T-helper 17 cell (primary cell): ENCODE data around the gene ZNF200. TPM values are rescaled to one million over a fixed set of nuclear protein-coding genes. Genes with fewer than 3 reads are reported as not detected.
"Not testable (repeated sequence)": the region's sequence is repeated elsewhere in the genome, so short reads cannot be mapped to it uniquely, and the experiment has no call there.

Source experiments
- ATAC-seq: fragments of 150-1000 bp; cut with Tn5 transposase; 2 replicates; pipeline ENCODE4 v1.10.0; 2021; ENCODE audit warnings: mild to moderate bottlenecking, moderate library complexity
- DNase-seq, 3 donors: peaks; one replicate each; pipeline versions ENCODE4 v3.0.0 to v3.0.0-alpha.2; 2020 to 2021
- H3K9me3 ChIP-seq: one replicate; pipeline ENCODE4 v1.7.0; 2013; ENCODE audit warnings: low read length, mild to moderate bottlenecking; ENCODE audit not compliant: control insufficient read depth, poor library complexity, severe bottlenecking
- H3K27ac Mint-ChIP-seq: one replicate; pipeline ENCODE4 v1.8.0; 2022; ENCODE audit warnings: mild to moderate bottlenecking, moderate library complexity, mixed read lengths
- H3K27me3 Mint-ChIP-seq: one replicate; pipeline ENCODE4 v1.8.0; 2022; ENCODE audit warnings: mixed read lengths
- H3K36me3 Mint-ChIP-seq: one replicate; pipeline ENCODE4 v1.8.0; 2022; ENCODE audit warnings: low read depth, mixed read lengths
- H3K4me1 Mint-ChIP-seq: one replicate; pipeline ENCODE4 v1.8.0; 2022; ENCODE audit warnings: mild to moderate bottlenecking, mixed read lengths
- H3K4me3 Mint-ChIP-seq: one replicate; pipeline ENCODE4 v1.8.0; 2022; ENCODE audit warnings: mild to moderate bottlenecking, moderate library complexity, mixed read lengths
- total RNA-seq, 4 donors: library from RNA in 2 of 4; stranded (reverse) in 2 of 4; gene quantifications; one replicate each; pipeline ENCODE4 v1.2.3 and lab custom pipeline; 2022 to 2026

The ZNF200 gene, protein sequence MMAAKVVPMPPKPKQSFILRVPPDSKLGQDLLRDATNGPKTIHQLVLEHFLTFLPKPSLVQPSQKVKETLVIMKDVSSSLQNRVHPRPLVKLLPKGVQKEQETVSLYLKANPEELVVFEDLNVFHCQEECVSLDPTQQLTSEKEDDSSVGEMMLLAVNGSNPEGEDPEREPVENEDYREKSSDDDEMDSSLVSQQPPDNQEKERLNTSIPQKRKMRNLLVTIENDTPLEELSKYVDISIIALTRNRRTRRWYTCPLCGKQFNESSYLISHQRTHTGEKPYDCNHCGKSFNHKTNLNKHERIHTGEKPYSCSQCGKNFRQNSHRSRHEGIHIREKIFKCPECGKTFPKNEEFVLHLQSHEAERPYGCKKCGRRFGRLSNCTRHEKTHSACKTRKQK
- total RNA-seq, result 1 to 10 TPM; 3.2 to 4.8 TPM
- 9.3 to 30.4 reads per million in 2 donors for total RNA-seq (lab: John Stamatoyannopoulos, UW)

DNA sequence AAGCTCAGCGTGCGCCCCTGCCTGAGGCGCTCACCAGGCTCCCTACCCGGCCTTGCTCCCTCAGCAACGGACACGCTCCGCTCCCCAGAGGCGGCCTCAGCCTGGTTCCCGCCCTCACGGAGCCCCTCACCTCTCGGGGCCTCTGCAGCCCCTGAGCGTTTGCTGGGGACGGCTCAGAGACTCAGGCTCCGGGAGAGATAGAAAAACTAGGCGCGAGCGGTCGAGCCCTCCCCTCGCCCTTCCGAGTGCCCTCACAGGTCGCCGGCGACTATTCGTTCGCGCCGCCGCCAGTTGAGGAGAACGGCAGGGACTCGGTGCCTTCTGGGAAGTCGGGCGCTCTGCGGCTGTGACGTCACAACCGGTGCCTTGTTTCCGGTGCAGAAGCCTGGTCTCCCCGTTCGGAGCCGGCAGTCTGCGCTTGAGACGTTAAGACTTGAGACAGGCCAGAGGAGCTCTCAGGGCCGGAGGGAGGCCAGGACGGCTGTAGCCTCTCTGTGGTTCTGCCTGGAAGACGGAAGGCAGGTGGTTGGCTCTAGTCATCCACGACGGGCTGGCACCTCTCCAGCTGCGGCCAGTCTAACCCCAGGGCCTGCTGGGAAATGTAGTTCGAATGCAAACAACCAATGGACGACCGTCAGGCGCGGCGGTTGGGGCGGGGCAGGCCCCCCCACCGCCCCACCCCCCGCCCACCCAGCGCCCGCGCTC lies at the start of gene ZNF200:
ZNF200 (minus strand) TSS at position 302 of the 705 bp plus-strand sequence. CDS start 1,403 bp downstream, outside the sequence.
- Mint-ChIP-seq H3K27ac (peak within 1 kb of the TSS; percentile 94), H3K36me3 (peaks cover 16% of the 10 kb centered on the region), H3K4me3 (peak within 1 kb of the TSS; percentile 94), H3K27me3 (no peaks in the 10 kb centered on the region), H3K4me1 (peaks cover 17% of the 10 kb centered on the region)
- ATAC-seq, result peak; percentile 92
- no peaks in the 10 kb centered on the region for H3K9me3 ChIP-seq
- peak; percentile 81 to 86 (median 82) for DNase-seq

DNA sequence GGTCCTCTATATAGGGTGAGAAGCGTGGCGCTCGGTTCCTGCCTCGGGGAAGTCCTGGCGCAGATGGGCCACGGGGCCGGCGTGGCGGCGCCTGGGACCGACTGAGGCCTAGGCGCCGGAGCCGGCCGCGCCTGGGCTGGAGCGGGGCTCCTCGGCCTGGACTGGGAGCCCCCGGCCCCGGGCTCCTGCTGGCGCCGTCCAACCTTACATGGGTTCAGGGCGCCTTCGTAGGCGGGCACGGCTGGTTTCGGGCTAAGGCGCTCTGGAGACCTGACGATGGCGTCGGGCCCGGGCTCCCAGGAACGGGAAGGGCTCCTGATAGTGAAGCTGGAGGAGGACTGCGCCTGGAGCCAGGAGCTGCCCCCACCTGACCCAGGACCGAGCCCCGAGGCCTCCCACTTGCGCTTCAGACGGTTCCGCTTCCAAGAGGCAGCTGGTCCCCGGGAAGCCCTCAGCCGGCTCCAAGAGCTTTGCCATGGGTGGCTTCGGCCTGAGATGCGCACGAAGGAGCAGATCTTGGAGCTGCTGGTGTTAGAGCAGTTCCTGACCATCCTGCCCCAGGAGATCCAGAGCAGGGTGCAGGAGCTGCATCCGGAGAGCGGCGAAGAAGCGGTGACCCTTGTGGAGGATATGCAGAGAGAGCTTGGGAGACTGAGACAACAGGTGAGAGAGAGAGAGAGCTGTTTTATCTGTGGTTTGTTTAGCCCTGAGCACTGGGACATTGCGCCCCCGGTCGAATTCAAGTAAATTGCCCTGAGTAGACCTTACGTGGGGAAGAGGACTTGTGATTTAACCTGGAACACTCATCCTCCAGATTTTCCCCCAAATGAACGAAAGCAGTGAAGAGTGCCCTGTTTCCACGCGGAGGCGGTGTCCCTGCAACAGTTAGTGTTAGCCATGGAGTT lies 48.8 kb upstream of the ZNF200 start:
- H3K36me3 Mint-ChIP-seq, result peaks cover 3% of the 10 kb centered on the region
- H3K27ac Mint-ChIP-seq, result peak overlapping the region; percentile 95
- peaks cover 23% of the 10 kb centered on the region for H3K4me1 Mint-ChIP-seq
- no peak for DNase-seq
- no peaks in the 10 kb centered on the region for H3K27me3 Mint-ChIP-seq
- peaks cover 7% of the 10 kb centered on the region for H3K9me3 ChIP-seq
- ATAC-seq, result no peak
- peak overlapping the region; percentile 92 for H3K4me3 Mint-ChIP-seq

DNA sequence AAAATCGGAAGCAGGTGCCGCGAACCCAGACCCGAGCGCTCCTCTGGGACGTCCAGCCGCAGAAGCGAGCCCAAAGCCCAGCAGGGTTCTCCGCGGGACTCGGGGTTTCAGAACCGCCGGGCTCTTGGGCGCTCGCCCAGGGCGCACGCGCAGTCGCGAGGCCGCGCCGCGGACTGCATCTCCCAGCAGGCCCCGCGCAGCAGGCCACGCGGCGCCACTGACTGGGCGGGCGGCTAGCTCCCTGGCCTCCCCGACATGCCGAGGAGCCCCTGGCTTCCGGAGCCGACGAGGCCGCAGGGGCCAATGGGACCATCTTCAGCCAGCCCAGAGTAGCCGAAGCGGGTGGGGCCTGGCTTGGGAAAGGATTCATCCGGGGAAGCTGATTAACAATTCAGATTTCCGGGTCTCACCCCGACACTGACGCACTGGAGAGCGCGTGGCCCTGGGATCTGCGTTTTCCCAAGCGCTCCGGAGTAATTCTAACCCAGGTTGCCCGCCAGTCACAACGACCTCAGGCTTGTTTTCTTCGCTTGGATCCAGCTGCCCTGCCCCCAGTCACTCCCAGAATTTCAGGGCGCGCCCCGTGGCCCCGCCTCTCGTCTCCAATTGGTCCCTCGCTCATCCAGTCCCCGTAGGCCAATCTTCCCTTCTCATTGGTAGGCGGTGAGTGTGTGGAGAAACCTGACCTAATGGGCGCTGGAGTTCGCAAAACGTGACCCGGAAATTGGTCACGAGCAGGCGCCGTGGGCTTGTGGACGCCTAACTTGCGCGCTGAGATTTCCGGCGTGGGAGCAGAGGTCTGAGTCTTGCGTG lies 48.0 kb upstream of the ZNF200 start, which contains the start of gene ZNF263:
ZNF263 (plus strand) TSS at position 762 of the 813 bp plus-strand sequence. CDS start 328 bp downstream, outside the sequence.
- ATAC-seq (peak; percentile 91), DNase-seq (peak; percentile 85 to 90 (median 85))
- peak within 1 kb of the TSS; percentile 92 for H3K4me3 Mint-ChIP-seq
- peak within 1 kb of the TSS; percentile 95 for H3K27ac Mint-ChIP-seq
- peaks cover 6% of the 10 kb centered on the region for H3K9me3 ChIP-seq
- peaks cover 23% of the 10 kb centered on the region for H3K4me1 Mint-ChIP-seq
- H3K27me3 Mint-ChIP-seq, result no peaks in the 10 kb centered on the region
- no peaks in the 10 kb centered on the region for H3K36me3 Mint-ChIP-seq

DNA sequence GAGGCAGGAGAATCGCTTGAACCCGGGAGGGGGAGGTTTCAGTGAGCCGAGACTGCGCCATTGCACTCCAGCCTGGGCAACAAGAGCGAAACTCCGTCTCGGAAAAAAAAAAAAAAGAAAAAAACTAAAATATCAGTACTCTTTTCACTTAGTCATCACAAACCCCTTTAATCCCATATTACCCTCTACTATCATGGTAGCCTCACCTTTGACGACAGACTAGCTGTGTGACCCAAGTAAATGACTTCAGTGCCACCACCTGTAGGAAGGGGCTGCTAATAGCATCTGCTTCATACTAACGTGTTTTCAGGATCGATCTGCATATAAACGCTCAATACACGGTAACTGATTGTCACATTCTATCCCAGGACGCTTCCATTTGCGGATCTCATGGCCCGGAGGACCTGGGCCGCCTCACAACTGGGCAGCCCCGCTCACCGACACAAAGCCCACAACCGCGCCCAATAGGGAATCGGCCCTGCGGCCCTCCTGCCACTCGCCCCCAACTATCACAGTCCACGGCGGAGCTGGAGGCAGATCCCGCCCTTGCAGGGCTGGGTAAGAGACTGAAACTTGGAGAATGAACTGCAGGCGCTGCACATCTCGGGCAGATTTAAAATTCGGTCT lies 47.3 kb upstream of the ZNF200 start:
- Mint-ChIP-seq H3K36me3 (no peaks in the 10 kb centered on the region), H3K27ac (peak overlapping the region; percentile 95)

DNA sequence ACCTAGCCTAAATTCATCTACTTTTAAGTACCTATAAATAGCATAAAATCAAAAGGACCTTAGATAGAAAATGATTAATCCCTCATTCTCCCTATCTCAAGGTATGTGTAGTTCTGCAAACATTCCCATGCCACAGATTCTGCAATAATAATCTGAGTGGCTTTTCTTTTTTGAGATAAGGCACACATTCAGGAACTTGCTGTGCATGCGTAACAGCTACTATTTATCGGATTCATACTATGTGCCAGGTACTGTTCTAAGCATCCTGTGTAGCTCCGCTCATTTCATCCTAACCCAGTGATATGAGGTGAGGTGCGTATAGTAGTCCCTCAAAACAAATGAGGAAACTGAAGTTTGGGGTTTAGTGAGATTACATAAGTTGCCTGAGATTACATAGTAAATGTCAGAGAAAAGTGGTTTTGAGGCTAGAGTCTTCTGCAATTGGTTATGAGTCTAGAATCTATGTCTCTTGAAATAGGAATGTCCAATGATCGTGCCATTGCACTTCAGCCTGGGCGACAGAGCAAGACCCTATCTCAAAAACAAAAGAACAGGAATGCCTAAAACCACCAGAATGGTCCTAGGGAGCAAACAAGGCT lies 46.4 kb upstream of the ZNF200 start:
- H3K27ac Mint-ChIP-seq, result peak overlapping the region; percentile 95
- no peaks in the 10 kb centered on the region for H3K9me3 ChIP-seq
- no peaks in the 10 kb centered on the region for H3K36me3 Mint-ChIP-seq
- DNase-seq (no peak), ATAC-seq (no peak)
- peak overlapping the region; percentile 31 for H3K4me3 Mint-ChIP-seq
- H3K27me3 Mint-ChIP-seq, result no peaks in the 10 kb centered on the region
- peaks cover 23% of the 10 kb centered on the region for H3K4me1 Mint-ChIP-seq

More for the DNA sequence above, 47.3 kb upstream of the ZNF200 start:
- DNase-seq (peak in 1 of 3 donors; percentile 20), ATAC-seq (peak; percentile 18)
- peaks cover 3% of the 10 kb centered on the region for H3K9me3 ChIP-seq
- Mint-ChIP-seq H3K27me3 (no peaks in the 10 kb centered on the region), H3K4me1 (peaks cover 23% of the 10 kb centered on the region), H3K4me3 (peak overlapping the region; percentile 92)

DNA sequence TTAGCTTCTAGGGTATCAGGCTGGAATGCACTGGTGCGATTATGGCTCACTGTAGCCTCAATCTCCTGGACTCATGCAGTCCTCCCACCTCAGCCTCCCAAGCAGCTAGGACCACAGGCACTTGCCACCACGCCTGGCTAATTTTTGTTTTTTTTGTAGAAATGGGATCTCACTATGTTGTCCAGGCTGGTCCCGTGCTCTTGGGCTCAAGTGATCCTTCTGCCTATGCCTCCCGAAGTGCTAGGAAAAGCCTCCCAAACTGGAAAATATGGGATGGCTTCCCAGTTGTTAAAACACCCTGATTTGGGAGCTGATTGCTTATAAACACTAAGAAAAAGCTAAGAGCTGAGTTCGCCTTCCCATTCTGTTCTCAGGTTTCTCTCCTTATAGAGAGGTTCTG lies 41.7 kb upstream of the ZNF200 start:
- H3K27me3 Mint-ChIP-seq, result no peaks in the 10 kb centered on the region
- no peak overlapping the region for H3K4me3 Mint-ChIP-seq
- DNase-seq, result no peak
- peaks cover 2% of the 10 kb centered on the region for H3K9me3 ChIP-seq
- H3K36me3 Mint-ChIP-seq, result no peaks in the 10 kb centered on the region
- no peak for ATAC-seq
- no peaks in the 10 kb centered on the region for H3K4me1 Mint-ChIP-seq
- no peak overlapping the region for H3K27ac Mint-ChIP-seq

DNA sequence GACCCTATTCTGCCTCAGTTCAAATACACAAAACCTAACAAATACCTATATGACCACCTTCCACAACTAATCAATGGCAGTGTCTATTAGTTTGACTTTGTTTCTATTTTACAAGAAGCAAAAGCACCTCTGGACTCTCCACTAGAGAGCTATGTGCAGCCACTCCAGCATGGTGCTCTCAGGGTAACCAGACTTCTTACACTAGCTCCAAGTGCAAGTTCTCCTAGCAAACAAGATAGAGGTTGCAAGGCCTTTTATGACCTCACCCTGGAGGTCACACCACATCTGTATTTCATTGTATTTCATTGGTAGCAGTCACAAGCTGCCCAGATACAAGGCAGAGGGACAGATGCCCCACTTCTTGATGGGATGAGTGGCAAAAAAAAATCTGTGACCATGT lies 40.0 kb upstream of the ZNF200 start:
- Mint-ChIP-seq H3K27me3 (no peaks in the 10 kb centered on the region), H3K4me3 (no peak overlapping the region), H3K4me1 (no peaks in the 10 kb centered on the region), H3K27ac (no peak overlapping the region), H3K36me3 (no peaks in the 10 kb centered on the region)
- ATAC-seq (no peak), DNase-seq (no peak)
- H3K9me3 ChIP-seq, result peaks cover 2% of the 10 kb centered on the region

DNA sequence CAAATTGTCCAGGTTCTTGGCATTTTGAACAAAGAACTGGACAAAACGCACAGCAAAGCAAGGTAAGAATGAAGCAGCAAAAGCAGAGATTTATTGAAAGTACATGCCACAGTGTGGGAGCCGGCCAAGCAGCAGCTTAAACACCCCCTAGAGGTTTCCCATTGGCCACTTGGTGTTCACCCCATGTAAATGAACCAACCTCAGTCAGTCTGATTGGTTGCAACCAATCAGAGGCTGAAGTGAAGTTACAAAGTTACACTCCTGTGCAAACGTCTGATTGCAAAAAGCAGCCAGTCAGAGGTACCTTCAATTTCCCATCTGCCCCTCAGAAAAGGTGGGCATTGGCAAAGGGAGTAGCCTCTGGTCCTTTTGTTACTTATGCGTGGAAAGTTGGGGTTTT lies 39.5 kb upstream of the ZNF200 start:
- no peak overlapping the region for H3K27ac Mint-ChIP-seq
- H3K4me3 Mint-ChIP-seq, result no peak overlapping the region
- no peaks in the 10 kb centered on the region for H3K36me3 Mint-ChIP-seq
- H3K9me3 ChIP-seq, result peaks cover 2% of the 10 kb centered on the region
- H3K27me3 Mint-ChIP-seq, result no peaks in the 10 kb centered on the region
- ATAC-seq (no peak), DNase-seq (no peak)
- no peaks in the 10 kb centered on the region for H3K4me1 Mint-ChIP-seq

DNA sequence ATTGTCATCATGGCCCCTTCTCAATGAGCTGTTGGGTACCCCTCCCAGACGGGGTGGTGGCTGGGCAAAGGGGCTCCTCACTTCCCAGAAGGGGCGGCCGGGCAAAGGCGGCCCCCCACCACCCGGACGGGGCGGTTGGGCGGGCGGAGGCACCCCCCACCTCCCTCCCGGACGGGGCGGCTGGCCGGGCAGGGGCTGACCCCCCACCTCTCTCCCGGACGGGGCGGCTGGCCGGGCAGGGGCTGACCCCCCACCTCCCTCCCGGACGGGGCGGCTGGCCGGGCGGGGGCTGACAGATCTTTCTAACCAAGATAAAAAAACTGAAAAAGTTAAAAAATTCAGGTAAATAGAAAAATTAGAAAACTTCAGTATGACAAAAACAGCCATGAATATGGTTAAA lies 36.3 kb upstream of the ZNF200 start:
- H3K36me3 Mint-ChIP-seq, ATAC-seq, H3K9me3 ChIP-seq, H3K4me3 Mint-ChIP-seq, H3K4me1 Mint-ChIP-seq, H3K27ac Mint-ChIP-seq, DNase-seq, H3K27me3 Mint-ChIP-seq: not testable (repeated sequence)

DNA sequence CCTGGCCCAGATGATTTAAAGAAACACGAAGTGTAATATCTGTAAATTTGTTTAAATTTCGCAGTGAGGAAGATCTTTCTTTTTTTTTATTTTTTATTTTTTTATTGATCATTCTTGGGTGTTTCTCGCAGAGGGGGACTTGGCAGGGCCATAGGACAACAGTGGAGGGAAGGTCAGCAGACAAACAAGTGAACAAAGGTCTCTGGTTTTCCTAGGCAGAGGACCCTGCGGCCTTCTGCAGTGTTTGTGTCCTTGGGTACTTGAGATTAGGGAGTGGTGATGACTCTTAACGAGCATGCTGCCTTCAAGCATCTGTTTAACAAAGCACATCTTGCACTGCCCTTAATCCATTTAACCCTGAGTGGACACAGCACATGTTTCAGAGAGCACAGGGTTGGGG lies 35.8 kb upstream of the ZNF200 start:
- not testable (repeated sequence) for H3K27me3 Mint-ChIP-seq, H3K4me3 Mint-ChIP-seq, H3K27ac Mint-ChIP-seq, ATAC-seq, H3K4me1 Mint-ChIP-seq, DNase-seq, H3K36me3 Mint-ChIP-seq, H3K9me3 ChIP-seq

DNA sequence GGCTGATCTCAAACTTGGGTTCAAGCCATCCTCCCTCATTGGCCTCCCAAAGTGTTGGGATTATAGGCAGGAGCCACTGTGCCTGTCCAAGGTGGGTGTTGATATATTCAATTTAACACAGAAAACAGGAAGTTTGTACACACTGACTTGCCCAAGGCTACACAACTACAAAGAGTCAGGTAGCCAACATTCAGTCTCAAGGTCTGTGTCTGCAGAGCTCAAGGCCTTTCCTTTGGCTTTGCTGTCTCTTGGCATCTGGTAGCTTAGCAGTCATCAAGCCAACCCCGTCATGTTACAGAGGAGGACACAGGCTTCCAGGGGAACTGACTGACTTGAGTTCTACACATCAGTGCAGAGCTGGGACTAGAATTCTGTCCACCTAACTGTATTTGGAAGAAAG lies 33.3 kb upstream of the ZNF200 start:
- no peaks in the 10 kb centered on the region for H3K27me3 Mint-ChIP-seq
- peaks cover 7% of the 10 kb centered on the region for H3K4me1 Mint-ChIP-seq
- ATAC-seq (no peak), DNase-seq (no peak)
- no peak overlapping the region for H3K4me3 Mint-ChIP-seq
- H3K9me3 ChIP-seq, result no peaks in the 10 kb centered on the region
- no peak overlapping the region for H3K27ac Mint-ChIP-seq
- no peaks in the 10 kb centered on the region for H3K36me3 Mint-ChIP-seq
